ENCODE data around the gene APOL1.

GRCh38 chr22:36243986-36244385, 8.9 kb upstream of the APOL1 start:
- no peak for TF ChIP-seq EZH2phosphoT487 (IDR thresholded peaks at IDR 0.05; ENCODE audit: borderline replicate concordance)
- TF ChIP-seq POLR2A (IDR thresholded peaks at IDR 0.05; ENCODE audit: borderline replicate concordance, extremely low read depth, insufficient read depth, insufficient read length): no peak
- TF ChIP-seq CTCF (IDR thresholded peaks at IDR 0.05 in 2 of 3, conservative IDR thresholded peaks at IDR 0.05 in 1 of 3; ENCODE audit: borderline replicate concordance in 1 of 3, insufficient read depth in 1 of 3, low read depth in 2 of 3, low read length in 2 of 3): no peak
- no peak for TF ChIP-seq SIN3A (IDR thresholded peaks at IDR 0.05; ENCODE audit: low read depth)
- TF ChIP-seq SP1 (IDR thresholded peaks at IDR 0.05; ENCODE audit: low read depth): no peak
- TF ChIP-seq REST (IDR thresholded peaks at IDR 0.05; ENCODE audit: low read depth): no peak
- no peak for TF ChIP-seq RAD21 (IDR thresholded peaks at IDR 0.05; ENCODE audit: low read depth)
- TF ChIP-seq EGR1 (IDR thresholded peaks at IDR 0.05; ENCODE audit: low read depth): no peak
- no peak for TF ChIP-seq TCF7L2 (IDR thresholded peaks at IDR 0.05; ENCODE audit: borderline replicate concordance, extremely low read depth, insufficient read depth, insufficient read length)
- TF ChIP-seq ZBTB33 (IDR thresholded peaks at IDR 0.05; ENCODE audit: extremely low read depth, insufficient replicate concordance, low read length): no peak

Measured in HCT116 (cell line).